ENCODE results near the gene CABLES2.
A peak's percentile ranks its signal among the peaks of the same experiment; 100 is the strongest.

The CABLES2 gene

DNA sequence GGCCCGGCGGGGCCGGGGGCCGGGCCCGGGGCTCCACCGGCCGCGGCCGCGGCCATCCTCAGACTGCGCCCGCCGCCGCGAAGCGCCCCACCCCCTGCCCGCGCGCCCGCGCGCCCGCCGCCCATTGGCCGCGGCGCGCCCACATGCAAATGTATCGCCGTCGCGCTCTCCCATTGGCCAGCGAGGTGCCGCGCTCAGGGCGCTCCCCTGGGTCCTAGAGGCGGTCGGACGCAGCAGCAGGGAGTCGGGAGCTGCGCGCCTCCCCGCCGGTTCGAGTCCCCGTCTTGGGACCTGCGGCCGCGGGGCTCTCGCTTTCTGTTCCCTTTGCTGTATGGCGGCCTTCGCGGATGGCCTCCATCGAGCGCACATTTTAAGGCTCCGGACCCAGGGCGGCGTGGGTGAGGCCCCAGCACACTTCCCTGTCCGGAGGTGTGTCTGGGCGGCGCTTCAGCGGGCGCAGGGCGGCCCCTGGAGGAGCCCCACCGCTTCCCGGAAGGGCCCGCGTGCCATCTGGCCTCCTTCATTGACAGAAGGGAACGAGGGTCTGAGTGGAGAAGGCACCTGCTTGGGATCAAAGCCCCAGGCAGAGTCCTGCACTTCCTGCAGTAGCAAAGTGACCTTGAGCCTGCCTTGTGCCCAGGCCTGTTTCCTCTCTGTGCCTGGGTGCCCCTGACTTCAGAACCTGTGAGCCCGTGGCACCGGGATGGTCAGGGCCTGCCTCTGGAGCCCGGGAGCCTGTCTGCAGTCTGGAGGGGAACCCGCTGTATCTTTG is at the start of gene CABLES2:
CABLES2 (minus strand) TSS at position 65 of the 772 bp plus-strand sequence; CDS start at position 56, 9 bp downstream.
- peak; percentile 95 to 98 (median 96) for DNase-seq

DNA sequence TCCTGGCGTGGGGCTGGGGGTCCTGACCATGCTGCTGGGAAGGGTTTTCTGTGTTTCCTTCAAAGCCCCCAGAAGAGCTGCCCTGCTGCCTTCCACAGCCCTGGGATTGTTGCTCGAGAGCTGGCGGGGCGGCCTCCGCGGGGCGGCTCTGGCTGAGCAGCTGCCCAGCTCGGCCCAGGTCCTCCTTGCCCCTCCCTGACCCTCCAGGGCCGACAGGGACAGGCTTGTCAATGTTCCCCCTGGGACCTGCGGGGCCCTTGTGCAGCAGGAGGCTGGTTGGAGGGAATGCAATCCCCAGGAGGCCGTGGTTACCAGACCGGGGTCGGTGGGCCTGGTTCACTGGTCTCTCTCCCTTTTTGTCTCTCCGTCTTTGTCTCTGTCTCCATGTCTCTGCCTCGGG is 48.8 kb upstream of the CABLES2 start:
- no peak for DNase-seq

DNA sequence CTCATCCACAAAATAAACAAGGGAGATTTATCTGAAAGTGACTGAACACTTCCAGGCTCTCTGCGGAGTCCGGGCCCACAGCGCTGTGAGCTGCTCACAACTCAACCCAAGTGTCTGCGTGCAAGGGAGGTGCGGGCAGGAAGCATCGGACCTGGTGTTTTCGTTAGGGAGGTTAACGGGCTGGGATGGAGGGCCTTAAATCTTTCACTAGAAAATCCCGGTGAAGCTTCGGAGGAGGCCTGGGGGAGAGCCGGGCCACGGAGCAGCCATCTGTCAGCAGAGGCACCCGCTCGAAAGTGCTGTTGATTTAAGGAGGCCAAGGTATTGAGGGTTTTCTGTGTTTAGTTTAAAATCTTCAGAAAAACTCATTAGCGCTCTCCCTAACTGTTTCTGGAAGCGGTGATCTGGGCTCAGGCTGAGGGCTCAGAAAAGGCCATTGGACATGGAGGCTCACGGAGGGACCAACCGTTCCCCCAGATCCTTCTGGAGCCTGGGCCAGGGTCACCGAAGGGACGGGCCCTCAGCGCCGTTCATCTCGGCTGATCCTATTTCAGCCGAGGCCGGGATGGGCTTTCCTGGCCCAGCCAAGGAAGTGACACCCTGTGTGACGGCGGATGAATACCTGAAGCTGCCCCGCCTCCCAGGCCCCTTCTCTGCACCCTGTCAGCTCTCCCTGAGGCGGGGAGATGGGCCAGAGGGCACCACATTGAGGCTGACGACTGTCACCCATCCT is 48.0 kb upstream of the CABLES2 start:
- no peak for DNase-seq

DNA sequence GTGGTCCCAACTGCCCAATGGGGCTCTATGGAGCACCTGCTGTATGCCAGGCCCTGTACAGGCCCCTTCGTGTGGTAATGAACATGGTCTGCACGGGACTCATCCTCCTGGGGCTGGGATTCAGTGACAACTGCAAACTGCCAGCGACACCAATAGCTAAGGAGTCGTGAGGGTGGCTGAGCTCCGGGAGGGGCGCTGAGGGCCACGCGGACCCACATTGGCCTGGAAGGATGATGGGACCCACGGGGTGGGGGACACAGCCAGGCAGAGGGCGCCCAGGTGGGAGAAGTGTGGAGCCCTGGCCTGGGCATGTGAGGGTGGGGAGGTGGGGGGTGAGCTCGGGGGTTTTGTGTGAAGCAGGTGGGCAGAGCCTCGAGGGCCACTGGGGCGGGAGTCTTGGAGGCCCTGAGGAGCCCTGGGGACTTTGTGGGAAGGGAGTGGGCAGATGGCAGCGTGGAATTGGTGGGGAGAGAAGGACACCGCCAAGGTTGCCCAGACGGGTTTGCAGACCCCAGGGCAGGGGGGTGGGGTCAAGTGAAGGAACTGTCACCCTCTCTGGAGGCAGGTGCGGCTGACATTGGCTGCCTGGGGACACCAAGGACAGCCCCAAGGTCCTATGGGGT is 46.2 kb upstream of the CABLES2 start:
- DNase-seq = no peak

DNA sequence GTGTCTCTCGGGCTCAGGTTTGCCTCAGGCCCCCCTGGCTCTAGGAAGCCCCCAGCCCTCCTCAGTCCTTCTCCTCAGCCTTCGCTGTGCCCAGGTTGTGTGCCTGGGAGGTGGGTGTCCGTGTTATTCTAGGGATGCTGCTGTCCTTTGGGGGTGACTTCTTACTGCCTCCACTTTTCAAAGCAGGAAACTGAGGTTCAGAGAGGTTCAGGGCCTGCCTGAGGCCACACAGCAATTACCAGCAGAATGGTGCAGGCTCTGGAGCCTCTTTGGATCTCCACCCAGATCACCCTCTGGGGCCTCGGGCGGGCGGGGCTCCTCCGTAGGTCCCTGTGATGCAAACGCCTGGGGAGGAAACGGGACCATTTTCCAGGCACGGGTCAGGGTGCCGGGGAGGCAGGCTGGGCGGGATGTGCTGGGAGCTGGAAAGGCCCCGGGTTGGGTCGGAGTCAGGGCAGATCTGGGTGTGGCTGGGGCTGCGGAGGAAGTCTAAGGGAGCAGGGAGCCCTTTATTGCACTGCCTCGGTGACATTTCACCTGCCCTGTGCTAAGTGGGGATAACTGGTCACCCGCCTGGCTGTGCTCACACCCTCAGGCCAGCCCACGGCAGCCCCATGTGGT is 45.5 kb upstream of the CABLES2 start:
- DNase-seq = no peak

- DNase-seq = no peak
Measured at GRCh38 chr20:62451970-62452369, 44.9 kb upstream of the CABLES2 start.

- no peak for DNase-seq
Measured at GRCh38 chr20:62451156-62451767, 44.2 kb upstream of the CABLES2 start.

- no peak for DNase-seq
Measured at GRCh38 chr20:62449951-62450691, 43.0 kb upstream of the CABLES2 start.

DNA sequence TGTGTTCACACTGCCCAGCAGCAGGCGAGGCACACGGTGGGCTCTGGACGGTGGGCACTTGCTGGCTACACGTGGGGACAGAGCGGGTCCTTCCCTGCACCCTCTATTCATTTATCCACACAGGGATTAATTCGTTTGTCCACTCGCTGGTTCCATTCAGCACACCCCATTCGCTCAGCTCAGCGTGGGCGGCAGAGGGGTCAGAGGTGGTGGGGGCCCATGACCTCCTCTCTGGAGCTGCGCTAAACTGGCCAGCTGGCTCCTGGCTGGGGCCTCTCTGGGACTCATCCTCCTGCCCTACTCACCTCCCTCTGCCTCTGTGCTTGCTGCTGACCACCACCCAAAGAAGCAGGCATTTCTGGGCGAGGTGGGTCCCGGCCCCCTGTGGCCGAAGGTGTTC is 41.7 kb upstream of the CABLES2 start:
- no peak for DNase-seq

- no peak for DNase-seq
Measured at GRCh38 chr20:62448038-62448437, 41.0 kb upstream of the CABLES2 start.

DNA sequence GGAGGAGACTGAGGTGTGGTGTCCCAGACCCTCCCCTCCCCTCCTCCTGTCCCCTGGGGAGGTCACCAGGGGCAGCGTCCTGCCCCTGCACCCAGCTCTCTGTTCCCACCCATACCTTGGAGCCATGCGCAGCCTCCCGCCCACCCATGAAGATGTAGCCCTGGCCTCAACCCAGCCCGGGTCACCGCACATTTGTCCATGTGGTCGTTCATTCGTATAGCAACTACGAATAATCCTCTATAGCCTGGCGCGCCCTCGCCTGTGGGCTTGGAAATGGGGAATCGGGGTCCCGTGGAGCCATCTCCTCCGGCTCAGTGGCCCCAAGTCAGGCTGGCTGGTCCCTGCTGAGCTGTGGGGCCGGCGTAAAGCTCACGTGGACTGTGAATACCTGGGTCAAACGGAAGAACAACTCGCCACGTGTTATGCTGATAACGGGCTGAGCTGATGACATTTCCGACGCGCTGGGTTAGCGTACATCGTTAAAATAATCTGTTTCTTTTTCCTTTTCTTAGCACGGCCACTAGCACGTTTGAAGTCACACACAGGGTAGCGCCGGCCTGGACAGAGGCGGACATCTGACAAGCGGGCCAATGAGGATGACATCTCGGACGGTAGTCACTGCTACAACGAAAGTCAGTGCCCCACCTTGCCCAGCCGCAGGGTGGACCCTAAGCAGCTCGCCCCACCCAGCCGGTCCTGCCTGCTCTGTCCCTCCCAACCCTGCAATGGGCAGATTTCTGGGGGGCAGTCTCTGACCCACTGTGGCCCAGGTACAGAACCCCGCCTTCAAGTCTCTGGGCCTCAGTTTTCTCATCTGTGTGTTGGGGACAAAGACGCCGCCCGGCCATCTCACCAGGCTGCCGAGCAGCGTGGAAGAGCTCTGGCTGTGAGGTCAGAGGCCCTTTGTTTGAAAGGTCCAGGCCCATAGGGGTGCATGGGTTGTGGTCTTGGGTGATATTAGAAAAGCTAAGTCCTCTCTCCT is 40.1 kb upstream of the CABLES2 start:
- DNase-seq = no peak

DNA sequence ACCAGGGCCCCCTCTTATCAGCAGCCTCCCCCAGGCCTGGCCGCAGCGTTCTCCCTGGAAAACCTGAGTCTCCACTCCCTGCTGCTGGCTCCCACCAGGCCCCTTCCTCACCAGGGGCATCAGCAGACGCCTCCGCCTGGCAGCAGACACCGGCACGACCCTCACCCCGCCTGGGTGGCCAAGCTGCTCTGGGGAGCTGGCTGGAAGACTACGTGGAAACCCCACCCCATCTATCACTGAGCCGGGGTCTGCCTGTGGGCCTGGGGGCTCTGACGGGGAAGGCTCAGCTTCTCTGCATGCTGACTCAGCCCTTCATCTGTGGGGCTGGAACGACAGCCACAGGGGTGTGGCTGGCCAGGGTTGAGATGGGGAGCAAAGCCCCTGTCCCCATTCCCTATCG is 39.4 kb upstream of the CABLES2 start:
- DNase-seq = no peak

GRCh38 chr20:62445553-62446340 is 38.7 kb upstream of the CABLES2 start:
- DNase-seq = peak in 1 of 3 experiments; percentile 20

GRCh38 chr20:62444286-62444685 is 37.2 kb upstream of the CABLES2 start:
- DNase-seq = no peak

- DNase-seq = no peak
Measured at GRCh38 chr20:62441987-62442539, 35.0 kb upstream of the CABLES2 start.

- no peak for DNase-seq
Measured at GRCh38 chr20:62439218-62439617, 32.1 kb upstream of the CABLES2 start.

DNA sequence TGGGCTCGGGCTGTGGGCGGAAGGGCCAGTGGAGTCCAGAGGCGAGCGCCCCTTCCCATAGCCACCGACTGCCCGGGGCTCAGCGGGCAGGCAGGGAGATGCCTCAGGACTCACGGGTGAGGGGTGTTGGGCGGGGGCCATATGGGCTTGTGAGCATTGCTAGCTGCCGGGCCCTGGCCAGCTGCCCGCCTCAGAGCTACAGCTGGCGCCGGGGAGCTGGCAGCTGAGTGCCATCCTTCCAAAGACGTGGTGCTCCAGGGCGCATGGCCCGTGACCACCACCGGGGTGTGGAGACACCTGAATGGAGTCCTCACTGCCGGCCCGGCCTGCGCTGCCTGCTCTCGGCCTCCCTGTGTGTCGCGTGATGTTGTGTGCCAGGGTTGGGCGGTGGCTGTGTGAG is 30.8 kb upstream of the CABLES2 start:
- DNase-seq = peak in 1 of 3 experiments; percentile 89

- no peak for DNase-seq
Measured at GRCh38 chr20:62437496-62437895, 30.4 kb upstream of the CABLES2 start.

GRCh38 chr20:62436692-62437091 is 29.6 kb upstream of the CABLES2 start:
- no peak for DNase-seq
